Heart left ventricle (tissue), 16 donors: ENCODE measurements around the gene VIL1. TPM values are rescaled to one million over a fixed set of nuclear protein-coding genes. Genes with fewer than 3 reads are reported as not detected.

ENCODE experiments used
- ATAC-seq, 4 donors: fragments of 200-7000 bp; cut with Tn5 transposase; one replicate each; pipeline ENCODE4 v1.9.1; 2020 to 2022; ENCODE audit warnings: moderate library complexity in 4 of 4, mild to moderate bottlenecking in 3 of 4, moderate number of reproducible peaks in 1 of 4
- DNase-seq, 5 donors: peaks; one replicate each; pipeline ENCODE4 v3.0.0-alpha.2; 2020
- H3K27ac ChIP-seq, 12 donors: fragments of 200-600 bp; sonication (generic) in 4 of 12; one replicate each; pipeline versions ENCODE4 v1.5.0 to v1.8.0; 2016 to 2022; ENCODE audit warnings: mild to moderate bottlenecking in 2 of 12
- H3K27me3 ChIP-seq, 9 donors: fragments of 200-600 bp; sonication (generic) in 2 of 9; one replicate each; pipeline versions ENCODE4 v1.5.1 to v1.8.0; 2016 to 2022; ENCODE audit warnings: mild to moderate bottlenecking in 3 of 9
- H3K36me3 ChIP-seq, 9 donors: fragments of 200-600 bp; sonication (generic) in 2 of 9; one replicate each; pipeline versions ENCODE4 v1.5.0 to v1.8.0; 2018 to 2022; ENCODE audit warnings: mild to moderate bottlenecking in 2 of 9
- H3K4me1 ChIP-seq, 12 donors: fragments of 200-600 bp; sonication (generic) in 4 of 12; one replicate each; pipeline versions ENCODE4 v1.5.0 to v1.8.0; 2016 to 2022; ENCODE audit warnings: mild to moderate bottlenecking in 3 of 12
- H3K4me3 ChIP-seq, 12 donors: fragments of 200-600 bp; sonication (generic) in 4 of 12; one replicate each; pipeline versions ENCODE4 v1.5.0 to v1.8.0; 2017 to 2022; ENCODE audit warnings: mild to moderate bottlenecking in 9 of 12, moderate library complexity in 4 of 12
- H3K9me3 ChIP-seq, 12 donors: fragments of 200-600 bp; sonication (generic) in 4 of 12; one replicate each; pipeline versions ENCODE4 v1.5.0 to v1.8.0; 2016 to 2022; ENCODE audit warnings: mild to moderate bottlenecking in 1 of 12
- CTCF ChIP-seq, 12 donors: fragments of 200-600 bp; sonication (generic) in 4 of 12; IDR thresholded peaks; one replicate each; pipeline versions ENCODE4 v1.5.0 to v1.8.0; 2018 to 2022; ENCODE audit warnings: antibody characterized with exemption in 12 of 12, mild to moderate bottlenecking in 5 of 12
- POLR2A ChIP-seq, 2 donors: fragments of 450-650 bp; IDR thresholded peaks; one replicate each; pipeline ENCODE4 v1.6.1; 2017; ENCODE audit warnings: antibody characterized with exemption in 2 of 2, mild to moderate bottlenecking in 2 of 2, moderate library complexity in 2 of 2
- WGBS, 4 donors: extraction: QIAGEN DNeasy Blood & Tissue Kit in 2 of 4; methylation state at CpG; one replicate each; pipeline versions ENCODE4 v1.1.5 to v1.1.7; 2013 to 2018; 5-methylcytosine and 5-hydroxymethylcytosine counted together
- intact Hi-C, 10 donors: fragments of 100-400 bp; cut with DNase I; formaldehyde crosslinking; loops; one replicate each; pipeline versions ENCODE4 v1.11.1 to v1.14.2; 2022
- polyA plus RNA-seq, 2 donors: library from polyadenylated mRNA; stranded (reverse); fragments of 200-250 nt; gene quantifications; one replicate each; pipeline ENCODE4 v1.2.3, GENCODE V29; 2013
- total RNA-seq, 9 donors: library from RNA; depleted of rRNA in 2 of 9; stranded (reverse); fragments of >200 nt in 2 of 9; fragmentation: NEBNext Ultra II Directional in 3 of 9; extraction: Animal tissue kit (Norgen Biotek cat#: 25700) in 3 of 9; gene quantifications; one replicate each; pipeline versions ENCODE4 v1.1.0 to v1.2.4, GENCODE V29; 2016 to 2023
- donor health status: ischemic (EF 13 %, LVEDD 7.1; RV severe dilation, severe dysfunction).
- donor health status: healthy with polysubstance abuse.
- donor health status: DM: no; HTN: yes; CAD: no.
- donor health status: DM: no; HTN: no; CAD: no.
- donor health status: ischemic (EF 25% LVEDD 6.9; RV normal size, moderate dysfunction).
- donor health status: ischemic (EF 25% LVEDD 5.7; RV mildly dilated, moderate dysfunction).
- donor health status: healthy.
- donor health status: DM: yes; HTN: yes; CAD: no.
- donor health status: ischemic (EF 35%, LVEDD 5.7; RV mildly dilated, moderate dysfunction).
- donor health status: nonischemic (EF 11% LVEDD 7.7; RV severe dilation, severe dysfunction).
- donor health status: DM: yes; HTN: yes; CAD: no.
- donor health status: PGD.
- donor health status: ischemic (EF 29% LVEDD 5.4; RV normal size, mild dysfunction).
- donor health status: nonischemic (EF 23%, LVEDD 6.1; RV moderate dilation, normal function).

VIL1 gene
- total and polyA plus RNA-seq, 11 donors, result 0.04 to 0.07 TPM; not detected in 9

DNA sequence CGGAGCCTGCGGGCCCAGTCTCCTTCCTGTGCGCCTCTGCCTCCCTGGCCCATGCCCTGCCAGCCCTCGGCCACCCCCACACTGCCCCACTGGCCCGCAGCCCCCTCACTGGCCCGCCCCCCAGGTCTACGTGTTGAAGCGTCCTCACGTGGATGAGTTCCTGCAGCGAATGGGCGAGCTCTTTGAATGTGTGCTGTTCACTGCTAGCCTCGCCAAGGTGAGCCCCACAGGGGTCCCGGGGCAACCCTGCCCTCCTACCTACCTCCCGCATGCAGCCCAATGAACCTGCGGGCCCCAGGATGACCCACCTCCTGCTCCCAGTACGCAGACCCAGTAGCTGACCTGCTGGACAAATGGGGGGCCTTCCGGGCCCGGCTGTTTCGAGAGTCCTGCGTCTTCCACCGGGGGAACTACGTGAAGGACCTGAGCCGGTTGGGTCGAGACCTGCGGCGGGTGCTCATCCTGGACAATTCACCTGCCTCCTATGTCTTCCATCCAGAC is 16.0 kb upstream of the VIL1 start:
- 74 to 87% (median 83%) methylated on average over 12 to 26 of the region's 26 CpGs for WGBS, 4 donors
- no peak overlapping the region for H3K4me3 ChIP-seq
- no peak for ATAC-seq
- H3K27ac ChIP-seq, result peak overlapping the region in 3 of 12 donors; percentile 43 to 99 (median 99)
- H3K9me3 ChIP-seq, result no peaks in the 10 kb centered on the region
- no peaks in the 10 kb centered on the region for H3K27me3 ChIP-seq
- TF ChIP-seq CTCF (IDR thresholded peaks at IDR 0.05) (no peak), POLR2A (IDR thresholded peaks at IDR 0.05) (no peak)
- intact Hi-C loops, result loop anchor here in 5 of 10 donors (10.0 kb wide), 2 partner anchors 162 to 252 kb away; partner anchors contain the start of genes BCS1L (in 4 of the 5), ZNF142 (in 4 of the 5), CNOT9 (in 1 of the 5) and USP37 (in 1 of the 5)
- peak in 2 of 5 donors; percentile 34 to 62 for DNase-seq
- peaks cover 12 to 75% (median 58%) of the 10 kb centered on the region in 12 donors for H3K4me1 ChIP-seq
- H3K36me3 ChIP-seq, result peaks cover 3 to 45% (median 40%) of the 10 kb centered on the region in 9 donors

- Histone ChIP-seq H3K9me3 (no peaks in the 10 kb centered on the region), H3K27me3 (no peaks in the 10 kb centered on the region), H3K4me3 (no peak overlapping the region), H3K4me1 (peaks cover 12 to 69% (median 54%) of the 10 kb centered on the region in 12 donors), H3K36me3 (peaks cover 3 to 45% (median 40%) of the 10 kb centered on the region in 9 donors), H3K27ac (no peak overlapping the region)
- no peak for TF ChIP-seq CTCF (IDR thresholded peaks at IDR 0.05)
- TF ChIP-seq POLR2A (IDR thresholded peaks at IDR 0.05), result no peak
- ATAC-seq, result no peak
- intact Hi-C loops, result loop anchor here in 5 of 10 donors (10.0 kb wide), 2 partner anchors 161 to 251 kb away; partner anchors contain the start of genes BCS1L (in 4 of the 5), ZNF142 (in 4 of the 5), CNOT9 (in 1 of the 5) and USP37 (in 1 of the 5)
- 79 to 83% (median 81%) methylated on average over 7 of the region's 7 CpGs for WGBS, 4 donors
- no peak for DNase-seq
Observed at GRCh38 chr2:218403810-218404209, 15.1 kb upstream of the VIL1 start.

GRCh38 chr2:218404351-218405085 is 14.4 kb upstream of the VIL1 start:
- 61 to 70% (median 65%) methylated on average over 10 to 16 of the region's 16 CpGs for WGBS, 4 donors
- H3K27me3 ChIP-seq, result no peaks in the 10 kb centered on the region
- no peak overlapping the region for H3K4me3 ChIP-seq
- intact Hi-C loops, result loop anchor here in 8 of 10 donors (5.0 to 10.0 kb wide), 8 partner anchors 58 to 268 kb away; partner anchors contain the start of genes BCS1L (in 5 of the 8), ZNF142 (in 5 of the 8), CNOT9 (in 2 of the 8) and USP37 (in 2 of the 8)
- no peak for TF ChIP-seq POLR2A (IDR thresholded peaks at IDR 0.05)
- TF ChIP-seq CTCF (IDR thresholded peaks at IDR 0.05), result no peak
- peaks cover 12 to 66% (median 52%) of the 10 kb centered on the region in 12 donors for H3K4me1 ChIP-seq
- ATAC-seq, result no peak
- no peaks in the 10 kb centered on the region for H3K9me3 ChIP-seq
- peak overlapping the region in 11 of 12 donors; percentile 82 to 96 (median 93) for H3K27ac ChIP-seq
- no peak for DNase-seq
- H3K36me3 ChIP-seq, result peaks cover 3 to 45% (median 40%) of the 10 kb centered on the region in 9 donors
